GM18526 (cell line): ENCODE measurements around the gene MAP4K2.

Source experiments
- POLR2A ChIP-seq: IDR thresholded peaks from 3 replicates; pipeline ENCODE4 v1.6.1; 2011; ENCODE audit not compliant: insufficient read length; ENCODE audit errors: extremely low read depth

MAP4K2 gene

GRCh38 chr11:64803158-64803845, at the start of gene MAP4K2:
MAP4K2 (minus strand) TSS chr11:64803214; CDS start chr11:64803149, 65 bp downstream.
- TF ChIP-seq POLR2A = peak; percentile 62

DNA sequence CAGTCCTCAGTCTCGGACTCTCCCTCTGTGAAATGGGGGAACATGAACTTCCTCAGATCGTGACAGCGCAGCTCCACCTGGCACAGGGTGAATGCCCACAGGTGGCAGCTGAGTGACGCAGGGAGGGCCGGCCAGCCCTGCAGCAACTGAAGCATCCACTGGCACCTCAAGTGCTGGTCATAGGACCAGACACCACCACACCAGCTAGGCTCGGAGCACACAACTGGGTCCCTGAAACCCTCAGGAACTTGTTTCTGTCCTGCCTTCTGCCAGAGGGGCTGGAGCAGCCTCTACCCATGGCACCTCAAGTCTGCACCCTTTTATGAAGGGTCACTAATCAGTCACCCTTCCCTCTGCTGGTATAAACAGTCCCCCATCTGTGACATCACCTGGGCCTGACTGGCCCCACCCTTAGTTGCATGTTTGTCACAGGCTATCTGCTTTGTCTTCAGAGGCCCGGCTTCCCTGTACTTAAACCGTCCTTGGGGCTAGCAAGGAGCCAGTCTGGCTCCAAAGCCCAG, 48.9 kb upstream of the MAP4K2 start:
- no peak for TF ChIP-seq POLR2A

- TF ChIP-seq POLR2A = peak; percentile 58
Observed at GRCh38 chr11:64850979-64851567, 48.1 kb upstream of the MAP4K2 start.

- no peak for TF ChIP-seq POLR2A
Observed at GRCh38 chr11:64849598-64850356, 46.8 kb upstream of the MAP4K2 start.

GRCh38 chr11:64848826-64849597, 46.0 kb upstream of the MAP4K2 start:
- peak; percentile 27 for TF ChIP-seq POLR2A

DNA sequence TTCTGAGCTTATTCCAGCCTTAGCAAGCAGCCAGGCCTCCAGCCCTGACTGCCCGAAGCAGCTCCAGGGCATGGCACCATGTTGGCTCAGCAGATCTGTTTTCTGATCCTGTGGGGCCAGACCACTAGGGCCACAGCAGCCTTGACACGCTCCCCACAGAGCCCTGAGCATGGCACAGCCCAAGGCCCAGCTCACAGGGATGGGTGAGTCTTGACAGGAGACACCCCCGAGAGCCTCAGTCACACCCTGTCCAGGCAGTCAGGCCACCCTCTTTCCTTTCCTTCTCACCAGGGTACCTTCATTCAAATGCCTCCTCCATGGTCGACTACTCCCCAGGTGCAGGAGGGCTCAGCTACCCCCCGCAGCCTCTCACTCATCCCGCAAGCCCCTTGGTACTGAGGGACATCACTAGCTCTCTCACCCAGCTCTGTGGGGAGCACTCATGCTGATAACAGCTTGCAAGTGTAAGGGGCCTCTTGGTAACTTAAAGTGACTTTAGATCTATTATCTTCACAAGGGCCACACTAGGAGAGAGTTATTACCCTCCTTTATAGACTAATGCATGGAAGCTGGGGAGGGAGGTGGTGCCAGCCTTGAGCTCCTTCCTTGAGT, 45.3 kb upstream of the MAP4K2 start:
- no peak for TF ChIP-seq POLR2A

GRCh38 chr11:64846998-64847666, 44.1 kb upstream of the MAP4K2 start:
- TF ChIP-seq POLR2A = no peak

GRCh38 chr11:64845129-64845775, 42.2 kb upstream of the MAP4K2 start:
- no peak for TF ChIP-seq POLR2A

GRCh38 chr11:64844330-64845128, 41.5 kb upstream of the MAP4K2 start, which contains the start of gene CDC42BPG:
CDC42BPG (minus strand) TSS chr11:64844653; CDS start chr11:64844569, 84 bp downstream.
- no peak for TF ChIP-seq POLR2A

DNA sequence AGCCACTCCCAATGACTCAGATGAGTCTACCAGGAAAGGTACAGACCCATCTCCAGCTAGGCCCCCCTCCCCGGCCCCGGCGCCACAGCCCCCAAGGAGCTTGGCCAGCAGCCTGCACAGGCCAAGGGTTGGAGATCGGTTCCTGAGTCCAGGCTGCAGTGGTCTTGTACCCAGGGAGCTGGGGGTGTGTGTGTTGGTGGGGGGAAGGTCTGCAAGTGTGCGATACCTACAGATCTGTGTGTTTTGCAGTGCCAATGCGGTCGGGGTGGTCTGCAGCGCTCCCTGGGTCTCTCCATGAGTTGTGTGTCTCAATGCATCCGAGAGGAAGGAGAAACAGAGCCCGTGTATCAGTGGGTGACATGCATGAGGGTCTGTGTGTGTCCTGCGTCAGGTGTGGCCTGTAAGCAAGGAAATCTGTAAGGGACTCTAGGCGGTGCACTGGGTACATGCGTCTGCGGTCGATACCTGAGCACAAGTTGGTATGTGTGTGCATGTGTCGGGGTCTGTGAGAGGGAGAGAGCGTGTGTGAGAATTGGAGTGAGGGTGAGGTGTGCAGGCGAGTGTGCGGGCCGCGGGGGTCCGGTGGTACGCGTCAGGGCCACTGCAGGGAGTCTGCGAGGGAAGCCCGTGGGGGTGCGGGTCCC, 40.8 kb upstream of the MAP4K2 start:
- TF ChIP-seq POLR2A = no peak

DNA sequence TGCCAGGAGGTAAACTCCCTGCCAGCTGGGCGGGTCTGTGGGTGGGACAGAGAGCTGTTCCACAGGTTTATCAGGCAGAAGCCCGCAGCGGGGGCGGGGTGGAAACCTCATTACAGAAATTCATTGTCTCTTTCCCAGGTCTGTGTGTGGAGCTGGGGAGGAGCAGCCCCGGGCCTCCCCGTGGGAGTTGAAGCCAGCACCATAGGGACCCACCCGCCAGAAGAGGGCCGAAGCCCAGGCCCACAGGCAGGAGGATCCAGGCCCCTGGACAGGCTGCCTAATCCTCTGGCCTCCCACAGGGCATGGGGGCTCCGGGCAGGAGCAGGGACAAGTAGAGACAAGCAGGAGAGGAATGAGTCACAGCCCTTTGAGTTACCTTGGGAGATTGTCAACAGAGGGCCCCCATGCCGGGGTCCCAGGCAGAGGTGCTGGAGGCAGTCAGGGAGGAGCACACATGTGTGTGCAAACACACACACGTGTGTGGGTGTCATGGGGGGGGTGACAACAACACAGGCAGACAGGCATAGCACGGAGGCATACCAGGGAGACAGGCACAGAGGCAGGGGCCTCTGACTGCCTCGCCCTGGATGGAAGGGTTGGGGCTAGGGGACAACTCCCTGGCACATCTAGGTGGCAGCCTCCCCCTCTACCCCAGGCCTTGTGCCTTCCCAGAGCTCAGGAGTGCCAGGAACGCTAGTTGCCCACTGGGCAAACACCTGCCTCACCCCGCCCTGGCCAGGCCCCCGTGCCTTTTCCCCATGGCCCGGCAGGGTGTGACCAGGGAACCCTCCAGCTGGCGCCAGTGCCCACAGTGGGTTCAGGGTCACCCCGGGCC, 40.1 kb upstream of the MAP4K2 start:
- no peak for TF ChIP-seq POLR2A

DNA sequence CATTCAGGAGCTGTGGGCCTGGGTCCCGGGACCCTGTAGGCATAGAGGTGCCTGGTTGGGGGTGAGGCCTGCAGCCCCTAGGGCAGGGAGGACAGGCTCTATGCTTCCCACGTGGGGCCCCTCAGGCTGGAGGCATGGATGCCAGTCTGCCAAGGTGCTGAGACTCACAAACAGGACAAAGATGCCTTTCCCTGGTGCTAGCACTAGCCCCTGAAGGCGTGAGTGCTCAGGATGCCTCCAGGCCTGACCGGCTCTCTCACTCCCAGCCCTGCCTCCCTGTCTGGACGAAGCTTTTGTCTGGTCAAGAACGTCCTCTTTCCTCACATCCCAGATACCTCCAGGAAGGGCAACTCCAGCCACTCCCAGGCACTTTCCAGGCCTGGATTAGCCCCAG, 39.3 kb upstream of the MAP4K2 start:
- no peak for TF ChIP-seq POLR2A
